ENCODE measurements around the gene GPS2.
A peak's percentile ranks its signal among the peaks of the same experiment; 100 is the strongest.

The GPS2 gene

GRCh38 chr17:7315570-7316235, 543 bp upstream of the GPS2 start:
- DNase-seq = no peak

- peak; percentile 26 for DNase-seq
Measured at GRCh38 chr17:7313890-7314718, 1.1 kb downstream of the GPS2 start.

GRCh38 chr17:7313088-7313889, 1.9 kb downstream of the GPS2 start:
- DNase-seq = peak; percentile 39

- peak; percentile 13 for DNase-seq
Measured at GRCh38 chr17:7312432-7313087, 2.6 kb downstream of the GPS2 start.

GRCh38 chr17:7311110-7311705, 4.0 kb downstream of the GPS2 start:
- DNase-seq = no peak

- peak; percentile 9 for DNase-seq
Measured at GRCh38 chr17:7309628-7310027, 5.5 kb downstream of the GPS2 start.

GRCh38 chr17:7308625-7309433, 6.3 kb downstream of the GPS2 start:
- peak; percentile 95 for DNase-seq

GRCh38 chr17:7307686-7308624, 7.2 kb downstream of the GPS2 start:
- DNase-seq = peak; percentile 62

- peak; percentile 100 for DNase-seq
Measured at GRCh38 chr17:7306911-7307685, 8.1 kb downstream of the GPS2 start, which contains the start of gene EIF5A. TSS of gene EIF5A (plus strand) at chr17:7307628. CDS start at chr17:7309636, 2,008 bp downstream.

GRCh38 chr17:7304179-7304578, 11.0 kb downstream of the GPS2 start:
- no peak for DNase-seq

GRCh38 chr17:7296189-7296861, 18.8 kb downstream of the GPS2 start:
- DNase-seq = peak; percentile 71

GRCh38 chr17:7295230-7296180, 19.7 kb downstream of the GPS2 start:
- DNase-seq = no peak

GRCh38 chr17:7294614-7295153, 20.5 kb downstream of the GPS2 start, which contains the start of gene YBX2:
TSS of gene YBX2 (minus strand) at chr17:7294639. CDS start at chr17:7294500, 139 bp downstream.
- DNase-seq = peak; percentile 86

GRCh38 chr17:7293816-7294613, 21.1 kb downstream of the GPS2 start:
- no peak for DNase-seq

GRCh38 chr17:7293159-7293558, 22.0 kb downstream of the GPS2 start:
- no peak for DNase-seq

GRCh38 chr17:7292729-7293128, 22.4 kb downstream of the GPS2 start:
- no peak for DNase-seq
